ENCODE results near the gene ACSM2A.
"Not testable (repeated sequence)": the region's sequence is repeated elsewhere in the genome, so short reads cannot be mapped to it uniquely, and the experiment has no call there.

The ACSM2A gene

GRCh38 chr16:20459227-20459626, 7.9 kb downstream of the ACSM2A start:
- DNase-seq: not testable (repeated sequence)

DNA sequence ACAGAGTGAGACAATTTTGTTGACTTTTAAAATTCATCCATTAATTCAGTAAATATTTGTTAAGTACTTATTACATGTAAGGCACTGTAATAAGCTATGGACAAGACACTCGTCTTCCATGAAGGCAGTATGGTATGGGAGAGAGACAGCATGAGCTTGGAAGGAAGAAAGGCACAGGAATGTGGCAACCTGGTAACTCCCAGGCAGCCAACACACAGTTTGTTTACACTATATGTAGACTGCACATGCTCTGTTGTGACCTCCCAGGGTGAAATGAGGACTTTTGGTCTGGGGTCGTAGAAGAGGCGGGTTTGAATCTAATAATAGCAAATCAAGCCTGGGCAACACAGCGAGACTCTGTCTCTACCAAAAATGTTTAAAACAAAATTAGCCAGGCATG, 9.0 kb downstream of the ACSM2A start:
- DNase-seq: not testable (repeated sequence)

- DNase-seq: not testable (repeated sequence)
Measured at GRCh38 chr16:20468954-20469353, 17.6 kb downstream of the ACSM2A start.

DNA sequence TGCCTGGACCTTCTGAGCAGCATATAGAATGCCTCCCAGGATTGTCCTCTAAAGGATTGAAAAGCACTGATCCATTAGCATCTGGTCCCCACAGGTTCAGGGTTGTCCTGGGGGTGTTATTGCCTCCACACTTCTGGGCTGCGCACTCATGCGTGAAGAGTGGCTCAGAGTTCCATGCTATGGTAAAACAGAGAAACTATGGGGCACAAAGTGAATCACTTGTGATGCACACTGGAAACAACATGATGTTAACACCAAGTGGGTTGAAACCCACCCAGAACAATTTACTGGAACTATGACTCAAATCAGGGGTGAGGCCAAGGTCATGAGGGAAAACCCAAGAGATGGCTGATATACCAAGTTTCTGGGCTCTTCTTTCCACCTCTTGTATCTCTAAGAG, 18.6 kb downstream of the ACSM2A start:
- not testable (repeated sequence) for DNase-seq

DNA sequence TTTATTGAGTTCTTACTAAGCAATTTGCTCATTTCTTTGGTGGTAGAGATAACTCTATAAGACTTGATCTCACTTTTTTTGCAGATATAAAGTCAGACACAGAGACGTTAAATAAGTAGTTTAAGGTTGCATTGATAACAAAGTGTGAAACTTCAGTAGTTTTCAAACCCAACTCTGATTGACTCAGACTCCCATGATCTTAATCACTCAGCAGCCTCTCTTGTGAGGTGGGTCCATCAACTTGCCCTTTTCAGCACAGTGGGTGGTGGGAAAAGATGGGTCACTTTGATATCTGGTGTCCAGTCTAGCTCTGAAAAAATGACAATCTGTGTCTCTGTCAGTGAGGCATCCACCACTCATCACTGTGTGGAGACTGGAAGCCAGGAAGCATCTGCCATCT, 19.4 kb downstream of the ACSM2A start:
- DNase-seq: not testable (repeated sequence)

DNA sequence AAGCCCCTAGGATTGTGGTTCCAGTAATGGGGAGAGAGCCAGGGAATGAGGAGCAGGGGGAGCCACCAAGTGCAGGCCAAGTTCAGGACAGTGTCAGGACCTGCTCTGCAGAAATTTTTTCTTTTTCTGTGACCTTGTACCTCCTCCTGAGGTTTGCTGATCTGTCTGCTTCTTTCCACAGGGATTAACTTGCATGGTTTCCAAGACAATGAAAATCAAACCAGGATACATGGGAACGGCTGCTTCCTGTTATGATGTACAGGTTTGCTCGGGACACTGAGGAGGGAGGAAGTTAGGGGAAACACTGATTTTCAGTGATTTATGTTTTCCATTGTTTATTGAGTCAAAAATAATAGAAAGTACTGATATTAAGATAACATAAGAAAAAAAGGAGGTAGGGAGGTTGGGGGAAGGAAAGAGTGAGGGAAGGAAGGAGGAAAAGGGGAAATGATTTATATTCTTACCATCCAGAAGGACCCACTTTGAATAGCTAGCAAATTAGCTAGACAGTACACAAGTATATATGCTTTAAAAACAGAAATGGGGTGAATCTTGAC, 25.9 kb downstream of the ACSM2A start:
- DNase-seq: not testable (repeated sequence)

DNA sequence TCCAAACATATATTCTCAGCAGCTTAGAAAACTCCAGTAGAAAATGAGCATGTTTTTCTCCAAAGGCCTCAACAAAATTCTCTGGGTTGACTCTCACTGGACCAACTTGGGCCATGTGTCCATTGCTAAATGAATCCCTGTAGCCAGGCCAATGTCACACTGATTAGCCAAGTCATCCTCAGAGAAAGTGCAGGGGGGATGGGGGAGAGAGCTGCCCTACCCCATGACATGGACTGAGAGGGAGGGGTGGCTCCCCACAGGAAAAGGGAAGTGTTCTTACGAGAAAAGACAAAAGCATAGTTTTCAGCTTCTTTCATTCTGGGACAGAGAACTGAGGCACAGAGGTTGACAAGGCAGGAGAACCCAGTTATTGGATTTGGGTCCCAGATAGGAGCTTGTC, 32.7 kb downstream of the ACSM2A start:
- not testable (repeated sequence) for DNase-seq

- DNase-seq: no peak
Measured at GRCh38 chr16:20484726-20485125, 33.4 kb downstream of the ACSM2A start.

DNA sequence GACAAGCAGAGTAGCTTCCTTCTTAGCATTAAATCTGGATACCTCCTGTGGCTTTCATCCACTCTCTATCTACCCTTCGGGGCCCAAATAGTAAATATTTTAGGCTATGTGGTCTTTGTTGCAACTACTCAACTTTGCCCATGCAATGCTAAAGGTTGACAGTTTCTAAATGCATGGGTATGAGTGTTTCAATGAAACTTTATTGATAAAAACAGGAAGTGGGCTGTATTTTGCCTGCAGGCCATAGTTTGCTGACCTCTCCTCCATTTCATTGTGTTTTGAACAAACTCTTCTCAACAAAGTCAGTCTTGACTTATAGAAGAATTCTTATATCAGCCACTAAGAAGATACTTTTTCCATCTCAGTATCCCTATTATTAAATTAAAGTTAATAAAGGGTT, 34.1 kb downstream of the ACSM2A start:
- no peak for DNase-seq

GRCh38 chr16:20490994-20491393, 39.7 kb downstream of the ACSM2A start:
- DNase-seq: not testable (repeated sequence)

DNA sequence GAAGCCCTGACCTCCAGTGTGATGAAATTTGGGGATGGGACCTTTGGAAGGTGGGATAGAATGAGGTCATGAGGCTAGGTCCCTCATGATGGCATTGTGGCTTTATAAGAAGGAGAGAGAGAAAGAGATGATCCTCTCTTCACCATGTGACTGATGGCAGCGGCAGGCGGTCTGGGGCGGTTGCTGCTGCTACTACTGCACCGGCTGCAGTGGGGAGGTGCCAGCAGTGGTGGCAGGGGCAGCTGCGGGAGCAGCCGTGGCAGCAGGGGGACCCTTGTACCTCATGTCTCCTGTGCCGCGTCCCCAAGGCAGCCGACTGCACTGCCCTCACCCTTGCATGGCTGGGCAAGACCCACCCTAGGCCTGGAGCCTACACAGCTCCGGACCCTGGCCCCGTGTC, 40.1 kb downstream of the ACSM2A start:
- not testable (repeated sequence) for DNase-seq

GRCh38 chr16:20504418-20504817, 53.1 kb downstream of the ACSM2A start:
- no peak for DNase-seq

GRCh38 chr16:20507280-20507679, 56.0 kb downstream of the ACSM2A start:
- DNase-seq: no peak

DNA sequence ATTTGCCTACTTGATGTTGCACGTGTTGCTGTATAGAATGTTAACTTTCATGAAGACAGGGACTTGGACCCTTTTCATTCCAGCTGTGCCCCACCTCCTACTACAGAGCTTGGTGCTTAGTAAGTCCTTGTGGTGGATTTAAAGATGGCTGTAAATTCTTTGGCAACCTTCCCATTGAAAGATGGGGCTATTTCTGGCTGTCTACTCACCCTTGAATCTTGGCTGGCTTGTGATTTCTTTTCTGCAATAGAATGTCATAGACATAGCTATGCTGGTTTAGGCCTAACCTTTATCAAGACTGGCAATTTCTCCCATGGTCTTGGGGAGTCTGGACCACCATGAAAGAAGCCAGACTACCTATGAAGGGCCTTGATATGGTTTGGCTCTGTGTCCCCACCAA, 59.0 kb downstream of the ACSM2A start:
- no peak for DNase-seq

- DNase-seq: no peak
Measured at GRCh38 chr16:20515688-20516090, 64.4 kb downstream of the ACSM2A start.

GRCh38 chr16:20517149-20517548, 65.8 kb downstream of the ACSM2A start:
- DNase-seq: no peak

- DNase-seq: no peak
Measured at GRCh38 chr16:20519231-20519630, 67.9 kb downstream of the ACSM2A start.

DNA sequence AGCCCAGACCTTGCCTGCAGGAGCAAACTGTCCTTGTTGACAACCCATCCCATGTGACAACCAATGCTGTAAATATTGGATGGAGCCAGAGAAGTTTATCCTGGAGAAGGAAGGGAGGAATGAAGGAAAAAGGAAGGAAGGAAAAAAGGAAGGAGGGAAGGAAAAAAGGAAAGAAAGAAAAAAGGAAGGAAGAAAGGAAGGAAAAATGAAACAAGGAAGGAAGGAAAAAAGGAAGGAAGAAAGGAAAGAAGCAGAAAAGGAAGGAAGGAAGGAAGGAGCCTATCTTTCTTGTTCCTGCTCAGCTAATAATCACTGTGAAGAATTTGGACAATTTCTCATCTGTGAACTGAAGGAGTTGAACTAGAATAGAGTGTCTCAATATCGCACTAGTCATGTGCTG, 68.8 kb downstream of the ACSM2A start:
- DNase-seq: no peak

DNA sequence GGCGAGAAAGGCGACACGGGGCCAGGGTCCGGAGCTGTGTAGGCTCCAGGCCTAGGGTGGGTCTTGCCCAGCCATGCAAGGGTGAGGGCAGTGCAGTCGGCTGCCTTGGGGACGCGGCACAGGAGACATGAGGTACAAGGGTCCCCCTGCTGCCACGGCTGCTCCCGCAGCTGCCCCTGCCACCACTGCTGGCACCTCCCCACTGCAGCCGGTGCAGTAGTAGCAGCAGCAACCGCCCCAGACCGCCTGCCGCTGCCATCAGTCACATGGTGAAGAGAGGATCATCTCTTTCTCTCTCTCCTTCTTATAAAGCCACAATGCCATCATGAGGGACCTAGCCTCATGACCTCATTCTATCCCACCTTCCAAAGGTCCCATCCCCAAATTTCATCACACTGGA, 80.5 kb downstream of the ACSM2A start:
- not testable (repeated sequence) for DNase-seq

GRCh38 chr16:20532284-20532792, 81.0 kb downstream of the ACSM2A start:
- not testable (repeated sequence) for DNase-seq

DNA sequence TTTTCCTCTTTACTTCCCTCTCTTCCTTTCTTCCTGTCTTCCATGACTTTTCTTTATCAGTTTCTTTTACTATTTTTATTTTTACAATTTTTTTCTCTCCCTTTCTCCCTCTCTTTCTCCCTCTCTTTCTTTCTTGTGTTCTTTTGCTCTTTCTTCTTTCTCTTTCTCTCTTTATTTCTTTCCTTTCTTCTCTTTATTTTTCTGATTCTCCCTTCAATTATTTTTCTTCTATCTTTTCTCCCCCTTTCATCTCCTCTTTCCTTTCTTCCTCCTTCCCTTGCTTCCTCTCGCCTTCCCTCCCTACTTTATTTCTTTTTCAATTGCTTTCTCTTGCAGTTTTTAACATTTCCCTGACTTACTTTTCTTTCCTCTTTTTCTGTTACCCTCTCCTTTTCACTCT, 85.3 kb downstream of the ACSM2A start:
- not testable (repeated sequence) for DNase-seq
